ENCODE results near the gene FGFBP3. TPM values are rescaled to one million over a fixed set of nuclear protein-coding genes. Genes with fewer than 3 reads are reported as not detected.

Gene FGFBP3
- total and polyA plus RNA-seq, 2 of the 4 experiments (the other 2 are of a cell fraction) = under 0.01 to 0.36 TPM

GRCh38 chr10:91935886-91936285 is 26.6 kb upstream of the FGFBP3 start:
- Histone ChIP-seq H3K9me1 (ENCODE audit: insufficient read depth, low read length) (peaks cover 16% of the 10 kb centered on the region), H4K91ac (ENCODE audit: insufficient read depth, low read depth, low read length) (no peak overlapping the region), H3K23ac (ENCODE audit: low read depth, low read length) (no peak overlapping the region), H3K4me1 (ENCODE audit: control insufficient read depth, insufficient read depth, low read length) (peaks cover 7% of the 10 kb centered on the region; the same call in 1 of the 2 replicates), H3K56ac (ENCODE audit: extremely low read depth, insufficient read depth, low read length) (no peak overlapping the region), H2AK9ac (replicated peaks; ENCODE audit: low read depth, low read length, poor library complexity) (no peak overlapping the region), H3K27me3 (ENCODE audit: control insufficient read depth, insufficient read depth, low read length) (no peaks in the 10 kb centered on the region), H2BK20ac (ENCODE audit: low read depth, low read length) (no peak overlapping the region), H3K79me1 (ENCODE audit: low read depth in 1 of 2, low read length in 2 of 2) (peaks cover 40 to 67% of the 10 kb centered on the region in 2 experiments), H4K8ac (ENCODE audit: low read depth in 2 of 2, low read length in 2 of 2) (no peak overlapping the region), H3K36me3 (ENCODE audit: control insufficient read depth, insufficient read depth, low read length) (peaks cover 17% of the 10 kb centered on the region), H2BK120ac (ENCODE audit: low read depth, low read length) (no peak overlapping the region), H3K4ac (ENCODE audit: low read depth, low read length) (no peak overlapping the region), H4K20me1 (ENCODE audit: insufficient read depth, low read length) (peaks cover 38% of the 10 kb centered on the region), H2AK5ac (ENCODE audit: low read depth, low read length) (no peak overlapping the region), H4K5ac (ENCODE audit: low read depth, low read length) (no peak overlapping the region), H3K14ac (replicated peaks; ENCODE audit: low read depth, low read length) (no peak overlapping the region), H2BK5ac (ENCODE audit: low read depth, low read length, poor library complexity, severe bottlenecking) (no peak overlapping the region), H2AFZ (replicated peaks; ENCODE audit: low read length, poor library complexity) (no peak overlapping the region), H3K27ac (ENCODE audit: insufficient read depth, low read length) (no peak overlapping the region), H2BK15ac (ENCODE audit: low read depth, low read length) (no peak overlapping the region), H3K4me3 (ENCODE audit: insufficient read depth, low read depth, low read length) (no peak overlapping the region), H3K18ac (ENCODE audit: low read depth, low read length) (no peak overlapping the region), H3K4me2 (ENCODE audit: low read depth, low read length) (no peak overlapping the region), H3K9me3 (ENCODE audit: control insufficient read depth, insufficient read depth, low read length) (no peaks in the 10 kb centered on the region), H3K9ac (ENCODE audit: low read depth, low read length) (no peak overlapping the region)
- DNase-seq (peak; percentile 13), ATAC-seq (ENCODE audit: low read depth) (no peak)
- CTCF ChIA-PET = interaction anchor here (0.6 to 0.7 kb wide), 4 partner anchors 11 to 702 kb away, joined by 3 read pairs; no protein-coding TSS in a partner anchor
- in situ Hi-C loops (cut with MboI; ENCODE audit: low sequenced_read_pairs) = no loop called here
- TF ChIP-seq MAZ (IDR thresholded peaks at IDR 0.05; ENCODE audit: borderline replicate concordance, low read depth, low read length) (no peak), SMC3 (IDR thresholded peaks at IDR 0.05; ENCODE audit: low read depth, low read length) (no peak), CHD1 (IDR thresholded peaks at IDR 0.05; ENCODE audit: low read depth, low read length) (no peak), POLR2A (IDR thresholded peaks at IDR 0.05; ENCODE audit: low read depth, low read length) (no peak), CTCF (conservative IDR thresholded peaks at IDR 0.05; ENCODE audit: low read depth, low read length) (no peak), FOS (IDR thresholded peaks at IDR 0.05; ENCODE audit: low read depth, low read length) (no peak), USF2 (IDR thresholded peaks at IDR 0.05; ENCODE audit: low read depth, low read length) (no peak), CEBPB (IDR thresholded peaks at IDR 0.05; ENCODE audit: low read depth, low read length) (no peak), RAD21 (IDR thresholded peaks at IDR 0.05; ENCODE audit: low read length) (no peak), RCOR1 (IDR thresholded peaks at IDR 0.05; ENCODE audit: insufficient replicate concordance, low read length) (no peak), ELK1 (IDR thresholded peaks at IDR 0.05; ENCODE audit: borderline replicate concordance, low read depth, low read length) (no peak), MXI1 (IDR thresholded peaks at IDR 0.05; ENCODE audit: borderline replicate concordance, low read depth, low read length) (no peak), NFE2L2 (IDR thresholded peaks at IDR 0.05; ENCODE audit: low read depth, low read length) (no peak), BHLHE40 (IDR thresholded peaks at IDR 0.05; ENCODE audit: low read depth, low read length) (no peak), RFX5 (IDR thresholded peaks at IDR 0.05; ENCODE audit: low read depth, low read length) (no peak), MAFK (IDR thresholded peaks at IDR 0.05; ENCODE audit: low read depth, low read length) (no peak)
- BruUV-seq (replicated peaks) = no TSS peak
- intact Hi-C loops (cut with micrococcal nuclease) = no loop called here
- dilution Hi-C loops (cut with HindIII; ENCODE audit: low sequenced_read_pairs, unreplicated experiment) = no loop called here
- WGBS, 2 experiments (ENCODE audit: extremely low coverage in 2 of 2, insufficient read length in 1 of 2) = no CpG with 5 or more reads among the region's 2 CpGs
- POLR2A ChIA-PET (ENCODE audit: unreplicated experiment) = interaction anchor here (0.6 kb wide), 1 partner anchor 407 kb away, joined by 3 read pairs; no protein-coding TSS in a partner anchor

Data from IMR-90 (cell line).